Gastroesophageal sphincter (tissue), 4 donors: ENCODE measurements around the gene CRABP2. TPM values are rescaled to one million over a fixed set of nuclear protein-coding genes. Genes with fewer than 3 reads are reported as not detected.

Experiments used
- ATAC-seq: fragments of 150-250 bp; one replicate; pipeline ENCODE4 v1.9.1; 2016; ENCODE audit warnings: mild to moderate bottlenecking, moderate library complexity
- H3K27ac ChIP-seq, 4 donors: fragments of 200-600 bp; sonication (generic) in 3 of 4; 1 replicate in 3 of 4; 2 replicates in 1 of 4; pipeline ENCODE4 v1.5.1; 2016 to 2019
- H3K27me3 ChIP-seq: fragments of 200-600 bp; sonication (generic); one replicate; pipeline ENCODE4 v1.5.1; 2019
- H3K36me3 ChIP-seq, 2 donors: fragments of 200-600 bp; sonication (generic); one replicate each; pipeline ENCODE4 v1.5.1; 2019; ENCODE audit warnings: control low read depth in 1 of 2
- H3K4me1 ChIP-seq, 3 donors: fragments of 200-600 bp; sonication (generic); 1 replicate in 2 of 3; 2 replicates in 1 of 3; pipeline ENCODE4 v1.5.1; 2016 to 2019; ENCODE audit warnings: control low read depth in 2 of 3
- H3K4me3 ChIP-seq, 2 donors: fragments of 200-600 bp; sonication (generic); one replicate each; pipeline ENCODE4 v1.5.1; 2019; ENCODE audit warnings: mild to moderate bottlenecking in 1 of 2, moderate library complexity in 1 of 2
- H3K9me3 ChIP-seq, 3 donors: fragments of 200-600 bp; sonication (generic); one replicate each; pipeline ENCODE4 v1.5.1; 2017 to 2019; ENCODE audit warnings: control low read depth in 2 of 3
- CTCF ChIP-seq, 4 experiments: fragments of 200-600 bp in 2 of 4; fragments of 450-650 bp in 2 of 4; sonication (generic) in 1 of 4; IDR thresholded peaks; one replicate each; pipeline ENCODE4 v1.5.1; 2017 to 2019; ENCODE audit warnings: antibody characterized with exemption in 4 of 4, mild to moderate bottlenecking in 2 of 4, moderate library complexity in 2 of 4
- EP300 ChIP-seq: sonication (generic); formaldehyde crosslinking; IDR thresholded peaks from one replicate; pipeline ENCODE4 v1.6.1; 2017; ENCODE audit warnings: antibody characterized with exemption, mild to moderate bottlenecking
- POLR2A ChIP-seq, 2 donors: fragments of 450-650 bp; IDR thresholded peaks; one replicate each; pipeline ENCODE4 v1.6.1; 2017; ENCODE audit warnings: antibody characterized with exemption in 2 of 2, mild to moderate bottlenecking in 2 of 2, moderate library complexity in 1 of 2
- POLR2AphosphoS5 ChIP-seq: sonication (generic); formaldehyde crosslinking; IDR thresholded peaks from one replicate; pipeline ENCODE4 v1.6.1; 2017; ENCODE audit warnings: antibody characterized with exemption
- WGBS, 2 donors: methylation state at CpG; one replicate each; pipeline ENCODE4 v1.1.5; 2018; ENCODE audit warnings: low coverage in 1 of 2; 5-methylcytosine and 5-hydroxymethylcytosine counted together
- total RNA-seq, 4 donors: library from RNA; depleted of rRNA; stranded (reverse); fragments of >200 nt; gene quantifications; one replicate each; pipeline ENCODE4 v1.1.0, GENCODE V29; 2016

Gene CRABP2
- total RNA-seq, 4 donors from 2014 or later = 0.54 to 36.7 (median 6.0) TPM

- Histone ChIP-seq H3K4me3 (no peak overlapping the region), H3K27ac (peak overlapping the region in 3 of 4 donors; percentile 98 to 100 (median 99)), H3K27me3 (no peaks in the 10 kb centered on the region), H3K9me3 (no peaks in the 10 kb centered on the region), H3K4me1 (peaks cover 3 to 70% (median 37%) of the 10 kb centered on the region in 3 donors), H3K36me3 (peaks cover 0 to 37% of the 10 kb centered on the region in 2 donors)
- no peak for ATAC-seq
- TF ChIP-seq EP300 = no peak
- TF ChIP-seq CTCF (IDR thresholded peaks at IDR 0.05) = no peak
- no peak for TF ChIP-seq POLR2AphosphoS5
- TF ChIP-seq POLR2A (IDR thresholded peaks at IDR 0.05) = no peak
- WGBS, 2 donors = 71% methylated on average over 4 of the region's 14 CpGs; no CpG with 5 or more reads in 1 of the 2 donors
These were observed 39.5 kb upstream of the CRABP2 start for GRCh38 chr1:156744786-156745419.

DNA sequence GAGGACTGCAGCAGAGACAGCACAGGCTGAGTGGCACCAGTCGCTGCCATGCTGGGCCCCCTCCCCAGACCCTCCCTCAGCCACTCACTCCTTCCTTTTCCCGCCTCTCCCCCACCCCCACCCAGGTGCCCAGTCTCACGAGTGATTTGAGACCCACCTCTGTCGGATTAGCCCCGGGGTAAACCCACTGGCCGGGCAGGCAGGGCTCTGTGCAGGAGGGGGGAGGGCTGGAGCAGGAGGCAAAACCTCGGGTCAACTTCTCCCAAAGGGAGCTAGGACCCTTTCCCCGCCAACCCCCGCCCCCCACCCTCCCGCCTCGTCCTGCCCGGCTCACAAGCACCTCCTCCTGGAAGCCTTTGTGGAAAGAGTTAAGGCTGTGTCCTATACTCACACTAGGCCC is 39.0 kb upstream of the CRABP2 start:
- Histone ChIP-seq H3K9me3 (no peaks in the 10 kb centered on the region), H3K27me3 (no peaks in the 10 kb centered on the region), H3K4me1 (peaks cover 3 to 70% (median 31%) of the 10 kb centered on the region in 3 donors), H3K4me3 (no peak overlapping the region), H3K36me3 (peaks cover 0 to 37% of the 10 kb centered on the region in 2 donors), H3K27ac (peak overlapping the region in 3 of 4 donors; percentile 98 to 100 (median 99))
- no peak for TF ChIP-seq POLR2A (IDR thresholded peaks at IDR 0.05)
- TF ChIP-seq EP300 = no peak
- no peak for TF ChIP-seq CTCF (IDR thresholded peaks at IDR 0.05)
- TF ChIP-seq POLR2AphosphoS5 = no peak
- ATAC-seq = no peak
- 100% methylated on average over 1 of the region's 12 CpGs; no CpG with 5 or more reads in 1 of the 2 donors for WGBS, 2 donors

GRCh38 chr1:156743367-156744302 is 38.3 kb upstream of the CRABP2 start:
- WGBS, 2 donors = 73 to 87% methylated on average over 3 to 5 of the region's 14 CpGs
- TF ChIP-seq POLR2A (IDR thresholded peaks at IDR 0.05) = no peak
- no peak for TF ChIP-seq EP300
- TF ChIP-seq POLR2AphosphoS5 = no peak
- no peak for TF ChIP-seq CTCF (IDR thresholded peaks at IDR 0.05)
- no peak overlapping the region for H3K4me3 ChIP-seq
- H3K27me3 ChIP-seq = no peaks in the 10 kb centered on the region
- peak overlapping the region in 2 of 4 donors; percentile 98 to 99 for H3K27ac ChIP-seq
- no peaks in the 10 kb centered on the region for H3K9me3 ChIP-seq
- peaks cover 3 to 68% (median 26%) of the 10 kb centered on the region in 3 donors for H3K4me1 ChIP-seq
- ATAC-seq = no peak
- H3K36me3 ChIP-seq = peaks cover 0 to 37% of the 10 kb centered on the region in 2 donors

- peaks cover 3 to 59% (median 19%) of the 10 kb centered on the region in 3 donors for H3K4me1 ChIP-seq
- TF ChIP-seq POLR2AphosphoS5 = no peak
- no peak for TF ChIP-seq POLR2A (IDR thresholded peaks at IDR 0.05)
- no peak for TF ChIP-seq EP300
- TF ChIP-seq CTCF (IDR thresholded peaks at IDR 0.05) = no peak
- H3K27ac ChIP-seq = peak overlapping the region in 1 of 4 donors; percentile 84
- no CpG with 5 or more reads among the region's 4 CpGs for WGBS, 2 donors
- no peak for ATAC-seq
- H3K9me3 ChIP-seq = no peaks in the 10 kb centered on the region
- no peak overlapping the region for H3K4me3 ChIP-seq
- peaks cover 0 to 43% of the 10 kb centered on the region in 2 donors for H3K36me3 ChIP-seq
- H3K27me3 ChIP-seq = no peaks in the 10 kb centered on the region
These were observed 37.4 kb upstream of the CRABP2 start for GRCh38 chr1:156742801-156743200.
